ENCODE measurements around the gene PPP1R12B. TPM values are rescaled to one million over a fixed set of nuclear protein-coding genes. Genes with fewer than 3 reads are reported as not detected.
A peak's percentile ranks its signal among the peaks of the same experiment; 100 is the strongest.

PPP1R12B gene
- total and polyA plus RNA-seq, 2 donors (not counting 3 experiments of a cell fraction or from before 2014, with no cell fraction given): 8.4 to 11.5 TPM

DNA sequence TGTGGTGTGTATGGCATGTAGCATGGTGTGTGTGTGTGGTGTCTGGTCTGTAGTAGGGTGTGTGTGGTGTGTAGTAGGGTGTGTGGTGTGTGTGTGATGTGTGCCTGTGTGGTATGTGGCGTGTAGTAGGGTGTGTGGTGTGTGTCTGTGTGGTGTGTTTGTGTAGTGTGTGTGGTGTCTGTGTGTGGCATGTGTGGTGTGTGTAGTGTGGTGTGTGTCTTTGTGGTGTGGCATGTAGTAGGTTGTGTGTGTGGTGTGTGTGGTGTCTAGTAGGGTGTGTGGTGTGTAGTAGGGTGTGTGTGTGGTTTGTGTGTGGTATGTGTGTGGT, 276.2 kb downstream of the PPP1R12B start:
- Histone ChIP-seq H3K9ac (replicated peaks; ENCODE audit: extremely low read depth, insufficient read depth, low read length) (no peak overlapping the region), H3K79me2 (ENCODE audit: control insufficient read depth, insufficient read depth, low read length) (no peaks in the 10 kb centered on the region), H3K4me2 (ENCODE audit: insufficient read depth, low read length) (no peak overlapping the region), H3K27ac (ENCODE audit: insufficient read depth, low read depth, low read length) (no peak overlapping the region), H2AFZ (ENCODE audit: low read depth, low read length) (no peak overlapping the region), H3K4me3 (replicated peaks in 1 of 3; ENCODE audit: insufficient read depth in 1 of 3, low read depth in 1 of 3, low read length in 3 of 3) (no peak overlapping the region), H3K4me1 (ENCODE audit: control insufficient read depth, extremely low read depth, insufficient read depth, low read length) (no peaks in the 10 kb centered on the region), H3K36me3 (ENCODE audit: control insufficient read depth in 2 of 2, extremely low read depth in 1 of 2, insufficient read depth in 2 of 2, low read length in 2 of 2) (no peaks in the 10 kb centered on the region), H3K27me3 (ENCODE audit: control insufficient read depth in 2 of 2, insufficient read depth in 2 of 2, low read length in 2 of 2) (no peaks in the 10 kb centered on the region), H4K20me1 (replicated peaks; ENCODE audit: control insufficient read depth, extremely low read depth, insufficient read depth, low read length) (no peaks in the 10 kb centered on the region), H3K9me1 (replicated peaks; ENCODE audit: control insufficient read depth, extremely low read depth, insufficient read depth, low read length) (no peaks in the 10 kb centered on the region), H3K9me3 (replicated peaks; ENCODE audit: control insufficient read depth, insufficient read depth, low read length) (no peaks in the 10 kb centered on the region)
- TF ChIP-seq GATA2 (IDR thresholded peaks at IDR 0.05; ENCODE audit: insufficient read depth, insufficient read length, low read depth, low read length) (no peak), FOS (IDR thresholded peaks at IDR 0.05; ENCODE audit: borderline replicate concordance, insufficient read depth, low read length) (no peak), POLR2A (IDR thresholded peaks at IDR 0.05; ENCODE audit: low read depth, low read length) (no peak), EZH2 (IDR thresholded peaks at IDR 0.05; ENCODE audit: borderline replicate concordance, low read depth, low read length, severe bottlenecking) (no peak), POLR2AphosphoS5 (IDR thresholded peaks at IDR 0.05; ENCODE audit: insufficient read depth, low read depth, low read length) (no peak), JUN (IDR thresholded peaks at IDR 0.05; ENCODE audit: borderline replicate concordance, insufficient read depth, insufficient read length, low read depth) (no peak), MYC (IDR thresholded peaks at IDR 0.05; ENCODE audit: low read depth, low read length) (no peak)
- TF ChIP-seq, protein P1, sequence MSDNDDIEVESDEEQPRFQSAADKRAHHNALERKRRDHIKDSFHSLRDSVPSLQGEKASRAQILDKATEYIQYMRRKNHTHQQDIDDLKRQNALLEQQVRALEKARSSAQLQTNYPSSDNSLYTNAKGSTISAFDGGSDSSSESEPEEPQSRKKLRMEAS (IDR thresholded peaks at IDR 0.05; ENCODE audit: insufficient read depth, insufficient read length): no peak
- TF ChIP-seq, protein P2, sequence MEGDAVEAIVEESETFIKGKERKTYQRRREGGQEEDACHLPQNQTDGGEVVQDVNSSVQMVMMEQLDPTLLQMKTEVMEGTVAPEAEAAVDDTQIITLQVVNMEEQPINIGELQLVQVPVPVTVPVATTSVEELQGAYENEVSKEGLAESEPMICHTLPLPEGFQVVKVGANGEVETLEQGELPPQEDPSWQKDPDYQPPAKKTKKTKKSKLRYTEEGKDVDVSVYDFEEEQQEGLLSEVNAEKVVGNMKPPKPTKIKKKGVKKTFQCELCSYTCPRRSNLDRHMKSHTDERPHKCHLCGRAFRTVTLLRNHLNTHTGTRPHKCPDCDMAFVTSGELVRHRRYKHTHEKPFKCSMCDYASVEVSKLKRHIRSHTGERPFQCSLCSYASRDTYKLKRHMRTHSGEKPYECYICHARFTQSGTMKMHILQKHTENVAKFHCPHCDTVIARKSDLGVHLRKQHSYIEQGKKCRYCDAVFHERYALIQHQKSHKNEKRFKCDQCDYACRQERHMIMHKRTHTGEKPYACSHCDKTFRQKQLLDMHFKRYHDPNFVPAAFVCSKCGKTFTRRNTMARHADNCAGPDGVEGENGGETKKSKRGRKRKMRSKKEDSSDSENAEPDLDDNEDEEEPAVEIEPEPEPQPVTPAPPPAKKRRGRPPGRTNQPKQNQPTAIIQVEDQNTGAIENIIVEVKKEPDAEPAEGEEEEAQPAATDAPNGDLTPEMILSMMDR (IDR thresholded peaks at IDR 0.05; ENCODE audit: extremely low read depth in 1 of 2, insufficient read depth in 1 of 2, low read depth in 1 of 2, low read length in 2 of 2): no peak
- BruUV-seq (replicated peaks): no TSS peak
- dilution Hi-C loops (cut with MboI; ENCODE audit: extremely low pct_ligation_motif_present, low sequenced_read_pairs) (no loop called here), intact Hi-C loops (cut with micrococcal nuclease) (loop anchor here (1.0 to 2.0 kb wide), 3 partner anchors 94 to 160 kb away; no protein-coding TSS in a partner anchor)
- FAIRE-seq (peak; percentile 88), DNase-seq (ENCODE audit: low read depth, low spot score) (peak; percentile 4)
- POLR2A ChIA-PET: no interaction called here
- CTCF ChIA-PET: interaction anchor here (0.6 to 2.3 kb wide), 13 partner anchors 10 to 279 kb away, joined by 3 to 23 read pairs (median 4); no protein-coding TSS in a partner anchor
